Activated CD4-positive, alpha-beta memory T cell treated with anti-CD3 and anti-CD28 coated beads, Interleukin-2, amount 10 ng/mL, durations not matched to agents 7 days and 5 days (primary cell): Measurements from ENCODE around the gene CHRNG. TPM values are rescaled to one million over a fixed set of nuclear protein-coding genes. Genes with fewer than 3 reads are reported as not detected.

Experiments
- CTCF ChIA-PET: fragments of 350-600 bp; sonication (Branson Sonifier 250); formaldehyde crosslinking; loops from one replicate; lab custom pipeline; 2021; ENCODE audit warnings: antibody characterized with exemption, inconsistent platforms; lab: Charles Lee
- POLR2A ChIA-PET: fragments of 350-600 bp; sonication (Branson Sonifier 250); formaldehyde crosslinking; loops from one replicate; lab custom pipeline; 2021; ENCODE audit warnings: antibody characterized with exemption; lab: Charles Lee
- DNase-seq: peaks from one replicate; pipeline ENCODE4 v3.0.0-alpha.2; 2020
- H3K27ac Mint-ChIP-seq: one replicate; pipeline ENCODE4 v1.8.0; 2021; ENCODE audit warnings: mild to moderate bottlenecking, mixed read lengths
- H3K27me3 Mint-ChIP-seq: one replicate; pipeline ENCODE4 v1.8.0; 2021; ENCODE audit warnings: mixed read lengths
- H3K36me3 Mint-ChIP-seq: one replicate; pipeline ENCODE4 v1.8.0; 2021; ENCODE audit warnings: low read depth, mixed read lengths
- H3K4me1 Mint-ChIP-seq: one replicate; pipeline ENCODE4 v1.8.0; 2021; ENCODE audit warnings: mixed read lengths
- H3K4me3 Mint-ChIP-seq: one replicate; pipeline ENCODE4 v1.8.0; 2021; ENCODE audit warnings: mild to moderate bottlenecking, mixed read lengths
- H3K9me3 Mint-ChIP-seq: one replicate; pipeline ENCODE4 v1.8.0; 2021; ENCODE audit warnings: mixed read lengths
- total RNA-seq, 2 experiments: library from RNA; stranded (reverse); gene quantifications; one replicate each; pipeline ENCODE4 v1.2.3, GENCODE V29; 2021

Gene CHRNG
- total RNA-seq, 2 experiments from 2014 or later, result not detected

DNA sequence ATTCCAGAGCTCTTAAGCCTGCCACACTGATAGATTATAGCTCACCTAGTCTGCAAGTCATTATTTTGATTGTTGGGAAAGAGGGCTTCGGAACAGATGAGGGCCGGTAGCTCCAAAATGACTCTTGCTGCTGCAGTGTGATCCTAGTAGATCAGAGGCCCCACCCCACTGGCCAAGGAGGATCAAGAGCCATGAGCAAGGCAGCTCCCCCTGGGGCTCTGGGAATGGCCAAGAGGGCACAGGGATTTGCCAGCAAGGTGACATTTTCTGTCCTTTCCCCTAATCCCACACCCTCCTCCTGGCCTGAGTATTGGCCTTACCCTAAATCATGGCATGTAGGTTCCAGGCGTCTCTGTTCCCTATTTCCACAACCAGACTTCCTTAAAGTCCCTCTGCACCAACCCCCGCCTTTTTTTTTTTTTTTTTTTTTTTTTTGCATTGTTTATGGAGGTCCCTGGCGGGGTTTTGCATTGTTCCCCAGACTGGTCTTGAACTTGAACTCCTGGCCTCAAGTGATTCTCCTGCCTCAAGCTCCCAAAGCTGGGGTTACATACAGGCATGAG is 47.5 kb downstream of the CHRNG start:
- H3K27ac Mint-ChIP-seq, result no peak overlapping the region
- no peaks in the 10 kb centered on the region for H3K4me1 Mint-ChIP-seq
- POLR2A ChIA-PET, result interaction anchor here (1.4 kb wide), 1 partner anchor 36 kb away, joined by 3 read pairs; no protein-coding TSS in a partner anchor
- no peaks in the 10 kb centered on the region for H3K27me3 Mint-ChIP-seq
- DNase-seq, result no peak
- H3K36me3 Mint-ChIP-seq, result peaks cover 5% of the 10 kb centered on the region
- no peaks in the 10 kb centered on the region for H3K9me3 Mint-ChIP-seq
- CTCF ChIA-PET, result no interaction called here
- no peak overlapping the region for H3K4me3 Mint-ChIP-seq

DNA sequence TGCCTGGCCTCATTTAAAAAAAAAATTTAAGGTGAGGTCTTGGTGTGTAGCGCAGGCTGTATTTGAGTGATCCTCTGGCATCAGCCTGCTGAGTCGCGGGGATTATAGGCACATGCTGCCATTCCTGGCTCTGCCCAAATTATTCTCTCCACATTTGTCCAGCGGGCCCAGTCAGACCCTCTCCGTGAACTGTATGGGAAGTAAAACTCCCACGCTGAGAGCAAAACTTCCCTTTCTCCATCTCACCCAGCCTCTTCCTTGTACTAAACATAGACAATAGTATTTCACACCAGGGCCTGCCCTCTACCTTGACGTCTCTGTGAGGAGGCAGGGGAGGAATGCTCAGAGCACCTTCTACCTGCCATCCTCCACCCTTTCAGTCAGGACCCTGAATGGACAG is 48.0 kb downstream of the CHRNG start:
- Mint-ChIP-seq H3K4me3 (no peak overlapping the region), H3K9me3 (no peaks in the 10 kb centered on the region), H3K36me3 (peaks cover under 1% of the 10 kb centered on the region), H3K27me3 (no peaks in the 10 kb centered on the region), H3K27ac (no peak overlapping the region), H3K4me1 (peaks cover 3% of the 10 kb centered on the region)
- DNase-seq, result no peak
- CTCF ChIA-PET, result no interaction called here
- POLR2A ChIA-PET, result no interaction called here

DNA sequence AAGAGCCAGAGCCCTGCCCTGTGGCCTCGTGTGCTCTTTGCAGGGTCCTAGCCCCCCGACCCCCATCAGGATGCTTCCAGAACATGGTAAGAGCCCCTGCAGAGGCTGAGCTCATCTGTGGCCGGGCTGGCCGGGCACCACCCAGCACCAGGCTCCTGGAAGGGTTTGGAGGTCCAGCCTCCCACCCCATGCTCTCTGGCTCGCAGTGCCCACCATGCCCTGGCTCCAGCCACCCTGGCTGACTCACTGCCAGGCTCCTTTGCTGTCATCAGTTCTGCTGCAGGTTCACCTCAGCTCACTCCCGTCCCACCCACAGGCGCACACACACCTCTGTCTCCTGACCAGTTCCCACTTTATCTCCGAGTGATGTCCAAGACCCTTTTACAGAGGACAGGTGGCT is 48.5 kb downstream of the CHRNG start:
- DNase-seq, result no peak
- no peaks in the 10 kb centered on the region for H3K9me3 Mint-ChIP-seq
- ChIA-PET POLR2A (no interaction called here), CTCF (no interaction called here)
- no peak overlapping the region for H3K4me3 Mint-ChIP-seq
- H3K27ac Mint-ChIP-seq, result no peak overlapping the region
- no peaks in the 10 kb centered on the region for H3K36me3 Mint-ChIP-seq
- H3K27me3 Mint-ChIP-seq, result no peaks in the 10 kb centered on the region
- H3K4me1 Mint-ChIP-seq, result peaks cover 6% of the 10 kb centered on the region

DNA sequence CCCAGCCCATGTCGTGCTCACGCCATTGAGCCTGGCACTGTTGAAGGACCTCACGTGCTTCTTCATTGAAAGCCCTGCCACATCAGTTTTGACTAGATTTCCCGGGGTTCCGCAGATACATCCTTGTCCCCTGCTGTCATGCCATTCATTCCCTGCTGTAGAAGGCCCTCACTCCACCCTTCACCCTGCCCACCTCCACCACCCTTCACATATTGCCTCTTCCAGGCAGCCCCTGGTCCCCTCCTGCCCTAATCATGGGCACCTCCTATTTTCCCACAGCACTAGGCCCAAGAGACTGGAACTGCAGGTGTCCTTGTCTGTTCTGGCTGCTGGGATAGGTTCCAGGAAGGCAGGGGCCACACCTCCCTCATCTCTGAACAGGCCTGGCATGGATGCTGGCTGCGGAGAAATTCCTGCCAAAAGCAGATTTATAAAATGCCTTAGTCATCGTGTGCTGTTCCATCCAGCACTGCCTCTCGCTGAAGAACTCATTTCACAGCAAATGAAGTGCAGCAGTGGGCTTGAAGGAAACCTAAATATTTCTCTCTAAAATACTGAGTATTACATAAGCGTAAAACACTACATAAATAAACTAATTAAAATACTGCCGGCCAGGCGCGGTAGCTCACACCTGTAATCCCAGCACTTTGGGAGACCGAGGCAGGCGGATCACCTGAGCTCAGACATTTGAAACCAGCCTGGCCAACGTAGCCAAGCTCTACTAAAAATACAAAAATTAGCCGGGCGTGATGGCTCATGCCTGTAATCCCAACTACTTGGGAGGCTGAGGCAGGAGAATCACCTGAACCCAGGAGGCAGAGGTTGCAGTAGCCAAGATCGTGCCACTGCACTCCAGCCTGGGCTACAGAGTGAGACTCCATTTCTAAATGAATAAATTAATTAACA is 49.4 kb downstream of the CHRNG start:
- no peaks in the 10 kb centered on the region for H3K27me3 Mint-ChIP-seq
- no peaks in the 10 kb centered on the region for H3K9me3 Mint-ChIP-seq
- POLR2A ChIA-PET, result no interaction called here
- H3K4me3 Mint-ChIP-seq, result no peak overlapping the region
- H3K27ac Mint-ChIP-seq, result no peak overlapping the region
- CTCF ChIA-PET, result no interaction called here
- no peak for DNase-seq
- no peaks in the 10 kb centered on the region for H3K36me3 Mint-ChIP-seq
- peaks cover 11% of the 10 kb centered on the region for H3K4me1 Mint-ChIP-seq

DNA sequence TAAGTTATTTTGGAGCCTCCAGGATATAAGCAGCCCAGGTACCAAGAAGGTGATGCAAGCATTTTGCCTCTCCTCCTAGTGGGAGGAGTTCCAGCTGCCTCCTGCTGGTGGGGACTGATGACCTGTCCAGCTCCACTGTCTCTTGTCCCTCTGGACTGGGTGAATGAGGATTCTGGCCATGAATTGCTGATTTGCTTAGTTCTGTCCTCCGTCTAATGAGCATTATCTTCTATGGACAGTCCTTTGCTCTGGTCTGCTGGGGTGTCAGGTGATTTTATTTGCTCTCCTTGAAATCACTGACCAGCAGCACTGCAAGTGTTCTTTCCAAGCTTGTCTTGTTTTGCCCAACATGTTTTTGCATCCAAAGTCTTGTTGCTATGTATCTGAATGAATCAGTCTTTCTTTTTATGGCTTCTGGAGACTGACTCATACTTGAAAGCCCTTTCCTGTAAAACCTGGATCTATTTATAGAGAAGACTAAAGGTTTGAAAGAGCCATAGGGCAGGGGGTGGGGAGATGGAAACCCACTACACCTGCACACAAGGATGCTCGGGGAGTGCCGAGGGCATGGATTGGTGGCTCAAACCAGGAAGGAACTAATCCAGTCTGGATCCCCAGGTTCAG is 53.4 kb downstream of the CHRNG start:
- ChIA-PET POLR2A (no interaction called here), CTCF (interaction anchor here (2.6 kb wide), 1 partner anchor 12 kb away, joined by 7 read pairs; no protein-coding TSS in a partner anchor)
- no peak for DNase-seq
- Mint-ChIP-seq H3K4me3 (no peak overlapping the region), H3K27ac (no peak overlapping the region), H3K27me3 (no peaks in the 10 kb centered on the region), H3K4me1 (peaks cover 11% of the 10 kb centered on the region), H3K36me3 (no peaks in the 10 kb centered on the region), H3K9me3 (no peaks in the 10 kb centered on the region)

DNA sequence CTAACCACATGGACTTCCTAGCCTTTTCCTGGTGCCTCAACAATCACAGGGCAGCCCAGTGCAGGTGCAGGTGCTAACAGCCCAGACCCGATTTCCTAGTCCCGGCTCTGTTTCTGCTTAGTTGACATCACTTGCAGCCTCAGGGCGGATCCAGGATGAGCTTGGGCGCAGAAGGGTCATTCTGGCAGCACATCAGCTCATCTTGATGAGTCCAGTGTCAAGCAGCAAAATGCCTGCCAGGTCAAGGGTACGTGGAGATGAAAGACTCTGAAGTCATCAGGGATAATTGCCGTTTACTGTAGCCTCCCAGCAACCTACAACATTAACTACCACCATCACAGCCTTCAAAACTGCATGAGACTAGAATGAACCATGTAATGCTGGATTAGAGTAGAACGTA is 54.5 kb downstream of the CHRNG start:
- Mint-ChIP-seq H3K9me3 (no peaks in the 10 kb centered on the region), H3K4me3 (no peak overlapping the region), H3K27ac (no peak overlapping the region), H3K36me3 (no peaks in the 10 kb centered on the region), H3K4me1 (peaks cover 11% of the 10 kb centered on the region), H3K27me3 (no peaks in the 10 kb centered on the region)
- DNase-seq, result no peak
- ChIA-PET POLR2A (no interaction called here), CTCF (interaction anchor here (2.6 kb wide), 1 partner anchor 11 kb away, joined by 7 read pairs; no protein-coding TSS in a partner anchor)

Other genes with a start within 250 kb of the CHRNG start
- not detected for gene ALPP, start 160.9 kb upstream of the CHRNG start, total RNA-seq
- not detected for gene ALPG, start 132.8 kb upstream of the CHRNG start, total RNA-seq
- not detected for gene ALPI, start 83.5 kb upstream of the CHRNG start, total RNA-seq
- gene ECEL1, start 51.9 kb upstream of the CHRNG start, total RNA-seq, result not detected
- gene PRSS56, start 19.3 kb upstream of the CHRNG start, total RNA-seq, result not detected
- gene CHRND, start 13.5 kb upstream of the CHRNG start, total RNA-seq, result not detected
- gene TIGD1, start 10.9 kb downstream of the CHRNG start, total RNA-seq, result 1 to 10 TPM; 7.8 to 7.9 TPM
- 10 to 100 TPM; 72.8 to 74.6 TPM for gene EIF4E2, start 11.0 kb downstream of the CHRNG start, total RNA-seq
- gene EFHD1, start 93.9 kb downstream of the CHRNG start, total RNA-seq, result 1 to 10 TPM; 2.0 to 2.7 TPM
- gene GIGYF2, start 157.6 kb downstream of the CHRNG start, total RNA-seq, result 10 to 100 TPM; 56.5 to 59.9 TPM
- gene KCNJ13, start 236.9 kb downstream of the CHRNG start, total RNA-seq, result not detected